ENCODE data around the gene LAMA2.
"Not testable (repeated sequence)": the region's sequence is repeated elsewhere in the genome, so short reads cannot be mapped to it uniquely, and the experiment has no call there.

Gene LAMA2

DNA sequence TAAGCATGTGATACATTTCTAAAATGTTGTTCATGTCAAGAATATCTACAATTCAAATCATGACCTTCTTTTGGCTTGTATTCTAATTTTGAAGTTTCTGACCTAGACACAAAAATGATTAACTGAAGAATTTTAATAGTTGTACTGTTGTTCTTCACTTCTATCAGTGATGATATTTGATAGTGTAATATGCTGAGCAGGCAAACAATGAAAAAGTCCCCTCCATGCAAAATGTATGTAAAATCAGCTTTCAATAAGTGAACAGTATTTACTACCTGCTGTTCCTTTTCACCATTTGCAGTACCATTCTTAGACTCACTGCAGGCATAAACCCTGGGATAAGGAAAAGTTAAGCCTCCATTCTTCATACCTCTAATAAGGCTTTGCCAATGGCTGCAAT is 201.5 kb downstream of the LAMA2 start:
- no peak for DNase-seq

DNA sequence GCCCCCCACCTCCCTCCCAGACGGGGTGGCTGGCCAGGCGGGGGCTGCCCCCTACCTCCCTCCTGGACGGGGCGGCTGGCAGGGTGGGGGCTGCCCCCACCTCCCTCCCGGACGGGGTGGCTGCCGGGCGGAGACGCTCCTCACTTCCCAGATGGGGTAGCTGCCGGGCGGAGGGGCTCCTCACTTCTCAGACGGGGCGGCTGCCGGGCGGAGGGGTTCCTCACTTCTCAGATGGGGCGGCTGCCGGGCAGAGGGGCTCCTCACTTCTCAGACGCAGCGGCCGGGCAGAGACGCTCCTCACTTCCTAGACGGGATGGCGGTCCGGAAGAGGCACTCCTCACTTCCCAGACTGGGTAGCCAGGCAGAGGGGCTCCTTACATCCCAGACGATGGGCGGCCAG is 205.5 kb downstream of the LAMA2 start:
- DNase-seq: not testable (repeated sequence)

DNA sequence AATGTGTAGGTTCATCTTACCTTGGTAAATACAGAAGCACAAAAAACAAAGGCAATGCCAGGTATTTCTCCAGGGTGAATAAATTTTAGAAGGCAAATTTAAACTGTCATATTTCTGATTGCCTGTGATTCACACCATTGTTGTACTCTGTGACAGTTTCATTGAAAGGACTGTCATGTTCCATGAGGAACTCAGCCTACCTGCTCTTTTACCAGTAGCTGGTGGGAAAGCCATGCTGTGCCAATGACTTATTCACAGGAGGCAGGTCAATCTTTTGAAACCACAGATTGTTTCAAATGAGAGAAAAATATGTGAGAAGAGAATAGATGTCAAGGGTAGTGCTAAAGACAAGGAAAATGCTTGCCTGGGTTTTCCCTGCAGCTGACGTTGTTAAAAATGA is 206.4 kb downstream of the LAMA2 start:
- DNase-seq: no peak

DNA sequence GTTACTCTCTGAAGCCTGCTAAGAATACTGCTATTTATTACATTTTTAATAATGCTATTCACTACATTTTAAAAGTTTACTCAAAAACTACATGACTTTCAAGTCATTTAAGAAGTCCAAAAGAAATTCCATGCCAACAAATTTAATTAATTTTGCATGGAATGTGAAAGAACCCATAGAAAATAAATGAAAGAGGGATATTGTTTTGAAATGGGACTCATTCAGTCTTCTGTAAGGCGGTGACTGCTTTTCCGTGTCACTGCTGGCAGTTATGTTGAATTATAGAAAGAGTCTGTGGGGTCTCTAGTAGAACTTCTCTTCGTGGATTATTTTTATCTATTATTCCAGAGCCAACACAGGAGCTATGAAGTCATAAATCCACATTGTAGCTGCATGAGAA is 211.2 kb downstream of the LAMA2 start:
- no peak for DNase-seq

DNA sequence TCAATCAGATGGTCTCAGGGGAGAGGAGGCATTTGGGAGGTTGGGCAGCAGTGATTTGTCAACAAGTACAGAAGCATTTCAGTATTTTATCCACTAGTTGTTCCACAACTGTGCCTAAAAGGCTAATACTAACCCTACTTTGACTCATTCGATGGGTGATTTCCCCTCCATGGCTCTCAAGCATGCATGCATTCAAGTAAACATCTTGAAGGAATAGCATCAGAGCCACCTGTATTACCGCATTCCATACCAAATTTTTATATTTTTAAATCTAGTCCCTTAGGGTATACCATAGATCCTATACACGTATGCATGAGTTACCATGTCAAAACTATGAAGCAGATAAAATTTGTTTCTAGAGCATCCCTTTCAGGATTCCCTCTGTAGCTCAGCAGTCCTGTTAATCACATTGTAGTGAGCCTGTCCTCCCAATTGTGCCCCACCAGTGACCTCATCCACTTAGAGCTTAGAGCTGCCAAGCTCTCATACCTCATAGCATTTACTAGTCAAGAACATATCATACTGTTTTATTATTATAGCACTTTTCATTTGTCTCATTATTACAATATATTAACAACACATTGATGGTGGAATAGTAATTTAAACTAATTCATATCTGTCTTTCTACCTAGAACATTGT is 213.8 kb downstream of the LAMA2 start:
- DNase-seq: no peak

DNA sequence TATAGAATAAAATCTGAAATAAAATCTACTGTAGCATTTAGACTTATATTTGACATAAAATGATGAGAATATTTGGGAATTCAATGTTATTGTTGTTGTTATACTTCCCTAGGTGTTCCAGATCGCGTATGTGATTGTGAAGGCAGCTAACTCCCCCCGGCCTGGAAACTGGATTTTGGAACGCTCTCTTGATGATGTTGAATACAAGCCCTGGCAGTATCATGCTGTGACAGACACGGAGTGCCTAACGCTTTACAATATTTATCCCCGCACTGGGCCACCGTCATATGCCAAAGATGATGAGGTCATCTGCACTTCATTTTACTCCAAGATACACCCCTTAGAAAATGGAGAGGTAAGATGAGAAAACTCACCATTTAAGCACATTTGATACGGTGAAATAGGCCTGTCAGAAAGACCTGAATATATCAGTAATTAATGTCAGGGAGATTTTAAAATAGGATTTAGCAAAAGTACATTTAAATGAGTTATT is 215.2 kb downstream of the LAMA2 start:
- DNase-seq: no peak

DNA sequence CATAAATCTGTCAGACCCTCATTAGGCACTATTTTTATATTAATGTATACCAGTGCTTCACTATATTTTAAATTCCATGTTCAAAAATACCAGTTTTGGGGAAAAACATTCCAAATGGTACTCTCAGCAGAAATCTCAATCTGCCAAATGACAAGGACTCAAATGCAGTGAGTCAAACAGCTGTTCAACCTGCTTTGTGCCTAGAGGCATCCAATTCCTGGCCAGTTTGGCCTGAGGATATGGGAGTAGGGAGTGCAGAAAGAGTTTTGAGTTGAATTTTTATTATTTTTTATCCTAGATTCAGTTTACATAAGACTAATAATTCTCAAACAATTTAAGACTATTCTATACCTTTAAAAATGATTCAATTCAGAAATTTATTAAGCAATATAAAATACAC is 216.8 kb downstream of the LAMA2 start:
- DNase-seq: no peak

DNA sequence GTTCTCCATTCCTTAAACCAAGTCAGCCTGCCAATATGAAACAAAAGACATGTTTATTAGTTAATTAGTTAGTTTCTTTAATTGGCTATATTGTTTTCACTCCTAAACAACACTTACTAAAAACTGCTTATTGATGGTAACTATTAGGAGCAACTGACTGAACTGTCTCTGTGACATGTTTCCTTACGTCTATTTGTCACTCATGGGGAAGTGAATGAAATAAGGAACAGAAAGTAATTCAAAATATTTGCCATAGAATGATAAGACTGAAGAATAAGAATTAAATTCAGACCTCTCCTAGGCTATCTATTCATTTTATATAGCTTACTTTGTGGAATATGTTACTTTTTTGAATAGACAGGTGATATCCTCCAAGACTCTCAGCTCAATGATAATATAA is 217.2 kb downstream of the LAMA2 start:
- no peak for DNase-seq

DNA sequence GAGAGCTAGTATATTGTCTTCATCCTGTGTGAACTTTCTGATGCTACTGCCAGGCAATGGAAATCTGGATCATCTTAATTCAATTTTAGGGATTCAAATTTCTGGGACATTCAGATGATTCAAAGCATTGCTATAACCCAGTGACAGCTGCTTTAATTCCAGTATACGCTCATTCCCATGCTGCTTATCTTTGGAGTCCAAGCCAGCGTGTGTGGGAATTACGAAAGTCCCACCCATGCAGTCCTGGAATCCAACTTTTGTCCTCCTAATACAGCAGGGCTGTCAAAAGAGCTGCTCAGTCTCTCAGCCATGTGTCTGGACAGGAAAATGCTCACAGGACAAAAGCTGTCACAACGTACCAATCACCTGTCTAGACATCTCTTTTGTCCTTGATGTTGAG is 219.8 kb downstream of the LAMA2 start:
- no peak for DNase-seq

DNA sequence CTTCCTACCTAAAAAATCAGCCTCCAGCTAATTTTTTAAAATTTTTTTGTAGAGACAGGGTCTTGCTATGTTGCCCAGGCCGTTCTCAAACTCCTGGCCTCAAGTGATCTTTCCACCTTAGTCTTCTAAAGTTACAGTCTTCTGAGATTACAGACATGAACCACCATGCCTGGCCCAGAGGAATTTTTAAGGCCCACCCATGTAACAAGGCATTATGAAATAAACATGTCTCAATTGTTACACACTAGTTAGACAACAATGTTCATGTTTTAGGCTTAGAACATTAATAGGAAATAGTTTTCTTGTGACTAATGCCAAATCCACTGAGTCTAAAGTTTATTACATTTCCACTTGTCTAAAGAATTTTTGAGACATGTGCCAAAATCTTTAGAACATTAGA is 221.2 kb downstream of the LAMA2 start:
- no peak for DNase-seq

DNA sequence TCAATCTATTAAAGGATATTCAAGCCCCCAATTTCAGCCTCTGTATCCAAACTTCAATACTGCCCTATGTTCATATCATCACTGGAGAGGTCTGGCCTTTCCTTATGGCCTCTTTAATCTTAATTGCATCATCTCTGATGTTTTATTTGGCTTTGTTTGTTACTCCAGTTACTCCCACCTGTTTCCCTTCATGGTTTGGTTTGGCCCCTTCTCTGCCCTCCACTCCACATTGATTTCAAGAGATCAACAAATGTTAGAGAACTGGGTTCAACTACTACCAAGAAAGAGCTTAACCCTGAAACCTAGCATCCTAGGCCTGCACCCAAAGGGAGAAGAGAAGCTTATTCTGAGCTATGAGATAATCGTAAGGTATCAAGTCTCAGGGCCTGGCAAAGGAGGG is 221.6 kb downstream of the LAMA2 start:
- DNase-seq: no peak

DNA sequence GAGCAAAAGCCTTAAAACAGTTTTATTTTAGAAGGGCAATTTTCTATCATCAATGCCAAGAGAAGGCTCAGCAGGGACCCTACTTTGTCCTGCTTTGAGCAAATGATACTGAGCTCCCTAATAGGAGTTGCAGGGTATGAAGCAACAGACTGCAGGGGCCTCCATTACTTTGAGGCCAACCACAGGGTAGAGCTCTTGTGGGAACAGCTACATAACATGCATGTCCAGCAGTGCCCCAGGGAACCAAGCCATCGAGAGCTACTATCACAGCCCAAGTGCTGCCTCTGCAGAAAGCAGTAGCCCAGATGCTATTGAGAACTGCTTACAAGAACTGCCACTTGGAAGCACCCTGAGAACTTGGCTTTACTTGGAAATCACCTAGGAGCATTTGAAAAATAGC is 222.1 kb downstream of the LAMA2 start:
- DNase-seq: no peak

DNA sequence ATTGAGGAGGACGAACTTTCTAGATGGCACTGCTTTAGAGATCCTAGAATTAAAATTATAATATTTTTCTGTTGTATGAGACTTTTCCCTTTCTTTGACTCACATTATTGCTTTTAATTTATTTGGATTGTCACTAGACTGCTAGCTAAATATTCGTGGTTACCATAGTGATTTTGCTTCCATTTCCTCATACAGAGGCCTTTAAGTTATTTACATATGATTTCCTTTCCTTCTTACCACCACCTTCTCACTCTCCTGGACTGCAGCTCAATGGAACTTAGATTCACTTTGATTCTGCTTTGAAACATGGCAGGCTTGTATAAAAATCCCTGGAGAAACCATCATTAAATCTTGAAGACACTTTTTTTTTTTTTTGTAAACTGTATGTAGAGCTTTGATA is 222.9 kb downstream of the LAMA2 start:
- DNase-seq: no peak

DNA sequence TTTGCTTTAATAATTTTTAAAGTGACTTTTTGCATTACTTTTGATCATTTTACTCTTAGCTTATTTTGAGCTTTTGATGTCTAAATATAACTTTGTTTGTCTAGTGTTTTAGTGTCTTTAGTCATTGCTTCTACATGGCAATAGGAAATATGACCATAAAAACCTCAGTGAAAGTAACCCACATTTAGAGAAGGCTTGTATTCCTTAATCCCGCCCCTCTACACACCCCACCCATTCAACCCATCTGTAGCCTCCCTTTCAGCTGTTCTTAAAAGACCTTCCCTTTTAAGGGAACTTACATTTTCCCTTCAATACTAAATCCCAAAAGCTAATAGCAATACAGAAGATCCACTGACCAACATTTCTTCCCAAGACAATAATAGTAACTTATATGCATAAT is 225.4 kb downstream of the LAMA2 start:
- DNase-seq: no peak

DNA sequence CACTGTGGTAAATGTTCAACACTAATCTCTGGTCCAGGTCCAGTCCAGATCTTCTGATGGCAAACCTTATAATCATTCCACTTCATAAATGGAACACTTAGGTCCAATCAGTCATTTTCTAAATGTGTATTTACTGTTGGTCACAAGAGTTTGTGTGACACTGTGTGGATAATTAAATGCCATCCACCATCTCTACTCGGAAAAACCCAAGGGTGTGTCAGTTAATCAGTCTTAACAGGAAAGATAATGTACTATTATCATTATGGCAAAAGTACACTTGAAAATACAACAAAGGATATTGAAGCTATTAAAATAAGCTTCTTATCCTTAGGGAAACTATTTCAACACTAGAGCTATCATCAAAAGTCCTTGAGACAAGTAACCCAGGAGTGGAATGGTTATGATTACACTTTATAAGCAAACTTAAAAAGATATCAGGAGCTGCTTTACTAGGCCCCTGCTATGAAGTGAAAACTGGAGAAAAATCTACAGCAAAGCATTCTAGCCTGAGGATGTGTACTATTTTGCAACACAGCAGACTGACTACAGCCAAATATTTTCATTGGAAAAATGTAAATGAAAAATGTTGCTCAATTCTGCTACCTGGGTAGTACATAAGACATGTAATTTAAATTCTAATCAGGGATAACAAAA is 227.9 kb downstream of the LAMA2 start:
- no peak for DNase-seq

DNA sequence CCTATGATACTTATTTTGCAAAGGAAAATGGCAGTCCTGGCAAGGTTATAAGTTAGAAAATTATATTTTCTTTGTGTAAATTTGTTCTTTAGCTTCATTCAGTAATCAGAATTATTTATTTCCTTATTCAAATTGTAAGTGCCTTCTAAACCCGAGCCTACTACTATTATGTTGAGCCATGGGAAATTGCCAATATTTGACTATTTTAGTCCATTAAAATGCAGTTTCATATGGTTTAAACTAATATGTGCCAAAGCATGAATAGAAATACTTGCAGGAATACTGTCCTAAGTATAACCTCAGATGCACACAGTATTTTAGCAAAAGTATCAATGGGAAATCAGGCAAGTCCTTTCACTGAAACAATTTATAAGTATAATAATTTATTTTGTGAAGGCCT is 228.4 kb downstream of the LAMA2 start:
- no peak for DNase-seq

DNA sequence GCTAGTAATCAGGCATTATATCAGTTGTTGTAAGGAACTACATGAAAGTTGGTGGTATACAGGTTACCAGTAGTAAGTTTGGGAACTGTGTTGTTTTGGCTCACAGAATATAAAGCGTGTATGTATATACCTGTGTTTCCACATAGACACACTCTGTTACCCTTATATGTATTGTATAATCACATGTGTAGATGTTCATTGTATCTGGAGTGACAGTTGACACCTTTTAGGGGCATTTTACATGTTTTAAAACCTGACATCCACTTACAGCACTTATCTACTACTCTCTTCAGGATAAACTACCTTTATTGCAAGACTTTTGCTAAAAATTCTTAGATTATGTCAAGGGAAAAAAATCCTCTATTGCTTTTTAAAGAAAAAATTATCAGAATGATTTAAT is 228.9 kb downstream of the LAMA2 start:
- DNase-seq: no peak

DNA sequence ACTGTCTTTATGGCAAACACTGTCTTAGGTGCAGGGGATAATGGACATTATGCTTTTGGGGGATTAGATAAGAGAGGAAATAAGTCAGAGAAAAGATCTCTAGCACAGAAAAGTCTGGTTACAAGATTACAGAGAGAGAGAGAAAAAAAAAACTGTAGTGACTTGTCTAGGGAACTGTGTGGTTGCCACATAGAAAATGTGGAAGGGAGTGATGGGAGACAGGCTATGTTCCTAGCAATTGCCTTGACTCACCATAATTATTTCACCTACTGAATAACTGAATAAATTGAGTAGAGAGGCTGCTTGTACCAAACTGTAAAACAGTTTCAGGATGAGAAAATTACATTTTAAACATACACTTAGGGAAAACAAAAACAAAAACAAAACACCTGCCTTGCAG is 229.7 kb downstream of the LAMA2 start:
- DNase-seq: no peak

DNA sequence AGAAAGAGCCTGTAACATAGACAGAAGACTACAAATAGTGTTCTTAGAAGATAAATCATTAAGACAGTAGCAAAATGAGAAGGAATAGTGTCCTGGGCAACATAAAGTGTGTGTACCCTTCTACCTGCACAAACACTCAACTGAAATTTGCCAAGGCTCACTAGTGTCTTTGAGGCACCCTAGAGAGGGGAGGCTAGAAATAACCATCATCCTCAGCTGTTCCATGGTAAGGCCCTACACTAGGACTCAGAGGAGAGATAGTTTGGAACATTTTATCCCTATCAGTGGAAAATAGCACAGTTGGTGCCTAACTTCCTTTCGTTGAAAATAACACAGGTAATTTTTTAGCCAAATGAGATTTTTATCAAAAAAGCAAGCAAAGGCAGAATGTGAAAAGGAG is 230.7 kb downstream of the LAMA2 start:
- no peak for DNase-seq

DNA sequence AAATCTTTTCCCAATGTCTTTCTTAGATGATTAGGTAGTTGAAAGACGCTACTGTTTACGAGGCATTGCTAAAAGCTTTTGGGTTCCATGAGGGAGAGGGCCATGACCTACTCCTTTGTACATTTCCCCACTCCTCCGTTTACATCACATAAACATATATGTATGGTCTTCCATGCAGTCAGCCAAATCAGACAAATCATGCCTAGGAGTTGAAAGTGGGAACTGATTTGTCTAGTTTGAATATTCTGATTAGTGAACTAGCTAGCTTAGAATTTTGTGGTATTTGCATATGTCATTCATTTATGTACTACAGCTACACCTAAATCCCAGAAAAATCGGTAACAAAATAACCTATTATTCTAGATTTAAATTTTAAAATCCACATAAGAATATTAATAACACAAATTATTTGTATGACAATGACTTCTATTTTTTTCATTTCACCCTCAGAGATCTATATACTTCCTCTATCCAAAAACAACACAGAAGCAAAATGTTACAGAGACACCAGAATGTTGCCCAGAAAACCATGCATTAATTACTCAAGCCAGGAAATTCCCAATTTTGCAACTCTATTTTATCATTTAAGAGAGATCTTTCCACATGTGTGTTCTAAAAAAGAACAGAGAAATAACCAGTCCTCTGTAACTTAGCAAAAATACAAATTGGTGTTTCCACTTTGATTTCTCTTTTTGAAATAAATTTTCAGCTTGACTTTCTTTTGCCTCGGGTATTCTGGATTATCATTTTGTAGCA is 231.9 kb downstream of the LAMA2 start:
- no peak for DNase-seq

DNA sequence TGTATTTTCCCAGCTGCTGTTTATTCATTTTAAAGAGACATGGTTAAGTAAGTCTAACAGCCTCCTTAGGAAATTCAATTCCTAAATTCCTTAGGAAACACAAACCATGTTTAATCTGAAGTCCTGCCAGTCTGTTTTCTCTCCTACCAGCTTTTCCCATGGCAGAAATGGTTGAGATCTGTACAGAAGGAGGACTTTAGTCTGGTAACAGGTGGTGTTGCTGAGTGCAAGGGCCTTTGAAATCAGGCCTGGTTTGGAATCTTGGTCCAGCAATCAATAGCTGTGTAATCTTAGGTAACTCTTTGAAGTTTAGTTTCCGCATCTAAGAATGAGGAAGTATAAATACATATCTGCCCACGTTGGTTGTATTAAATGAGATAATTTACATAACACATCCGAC is 232.5 kb downstream of the LAMA2 start:
- no peak for DNase-seq

DNA sequence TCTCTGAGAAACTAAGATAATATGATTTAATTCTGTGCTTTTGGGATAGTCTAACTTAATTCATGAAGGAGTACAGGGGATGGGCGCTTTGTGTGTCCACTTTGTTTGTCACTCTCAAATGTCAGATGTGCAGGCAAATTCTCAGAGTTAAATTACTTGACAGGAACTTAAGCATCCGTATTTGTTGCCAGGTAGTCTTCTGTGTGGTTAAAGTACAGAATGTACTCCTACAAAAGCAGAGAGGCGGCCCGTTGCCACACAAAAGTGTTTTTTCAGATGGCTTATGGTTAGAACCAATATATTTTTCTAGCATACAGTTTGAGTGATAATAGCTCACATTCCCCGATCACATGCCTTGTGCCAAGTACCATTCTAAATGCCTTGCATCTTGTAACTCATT is 234.4 kb downstream of the LAMA2 start:
- no peak for DNase-seq

DNA sequence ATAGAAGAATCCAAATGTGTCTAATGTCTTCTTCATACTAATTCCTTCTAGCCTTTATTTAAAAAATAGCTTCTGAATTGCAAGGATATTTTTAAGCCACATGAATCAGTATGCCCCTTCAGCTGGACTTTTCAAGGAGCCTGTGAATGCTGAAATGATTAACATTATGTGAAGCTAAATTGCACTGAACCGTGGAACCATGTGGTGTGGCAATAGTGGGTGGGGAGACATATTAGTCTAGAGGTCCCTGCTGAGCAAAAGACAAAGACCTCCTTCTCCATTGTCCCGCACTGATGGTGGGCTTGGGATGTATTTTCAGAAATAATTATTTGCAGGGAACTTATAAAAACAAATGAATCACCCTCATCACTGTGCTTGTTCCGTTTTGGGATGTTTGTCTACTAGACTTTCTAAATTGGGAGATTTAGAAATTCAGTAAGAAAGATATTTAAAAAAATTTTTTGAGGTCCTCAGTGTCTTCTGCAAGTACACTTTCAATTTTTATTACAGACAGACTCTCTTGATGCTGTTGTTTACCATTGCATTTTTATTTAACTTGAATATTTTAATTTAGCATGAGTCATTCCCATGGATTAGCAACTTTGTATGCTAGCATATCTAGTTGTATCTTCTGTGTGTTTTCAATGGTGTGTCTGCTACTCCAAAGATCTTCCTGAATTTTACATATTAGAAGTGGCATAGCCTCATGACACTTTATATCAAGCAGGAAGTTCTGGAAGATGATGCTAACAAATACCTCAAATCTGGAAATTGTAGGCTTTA is 238.1 kb downstream of the LAMA2 start:
- no peak for DNase-seq

DNA sequence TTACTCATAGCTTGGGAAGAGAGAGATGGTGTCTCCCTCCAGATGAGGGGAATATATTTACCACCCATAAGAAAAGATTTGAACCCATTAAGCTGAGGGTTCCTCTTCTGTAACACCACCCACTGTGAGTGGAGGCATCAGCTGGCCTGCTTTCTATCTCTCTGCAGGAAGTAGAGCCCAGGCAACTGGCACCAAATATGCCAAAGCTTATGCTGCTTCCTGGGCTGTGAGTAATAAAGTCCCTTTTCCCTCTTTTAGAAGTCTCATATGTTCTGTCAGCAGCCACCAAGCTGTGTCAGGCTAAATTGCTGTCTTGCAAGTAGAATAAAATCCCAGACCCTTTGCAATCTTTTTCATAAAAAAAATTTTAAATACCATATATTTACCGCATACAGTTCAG is 241.4 kb downstream of the LAMA2 start:
- no peak for DNase-seq

Measured in CD4-positive, alpha-beta T cell treated with Interleukin-4 for 4 hours (primary cell).